Liver (tissue), 9 donors: ENCODE data around the gene NAGPA. TPM values are rescaled to one million over a fixed set of nuclear protein-coding genes. Genes with fewer than 3 reads are reported as not detected.

Experiments
- DNase-seq: peaks from one replicate; pipeline ENCODE4 v3.0.0-alpha.2; 2017; ENCODE audit warnings: low spot score
- H3K27ac ChIP-seq, 2 donors: one replicate each; pipeline ENCODE4 v1.7.0; 2013; ENCODE audit warnings: inconsistent platforms in 2 of 2, low read length in 2 of 2, control low read depth in 1 of 2, low read depth in 1 of 2, mild to moderate bottlenecking in 1 of 2
- H3K27me3 ChIP-seq, 4 donors: one replicate each; pipeline versions ENCODE4 v1.6.1 to v1.7.0; 2013; ENCODE audit warnings: low read length in 3 of 4, inconsistent platforms in 1 of 4, mild to moderate bottlenecking in 1 of 4, moderate library complexity in 1 of 4; ENCODE audit not compliant: control insufficient read depth in 4 of 4, insufficient read depth in 4 of 4
- H3K36me3 ChIP-seq, 4 donors: one replicate each; pipeline versions ENCODE4 v1.6.1 to v1.7.0; 2013; ENCODE audit warnings: low read length in 3 of 4, mild to moderate bottlenecking in 3 of 4, low read depth in 1 of 4, moderate library complexity in 1 of 4; ENCODE audit not compliant: control insufficient read depth in 4 of 4, insufficient read depth in 3 of 4
- H3K4me1 ChIP-seq, 4 donors: one replicate each; pipeline versions ENCODE4 v1.6.1 to v1.7.0; 2013; ENCODE audit warnings: low read length in 3 of 4, mild to moderate bottlenecking in 3 of 4, moderate library complexity in 1 of 4; ENCODE audit not compliant: control insufficient read depth in 4 of 4, insufficient read depth in 4 of 4
- H3K4me3 ChIP-seq, 3 donors: one replicate each; pipeline versions ENCODE4 v1.6.1 to v1.7.0; 2013; ENCODE audit warnings: low read length in 3 of 3, control low read depth in 1 of 3, low read depth in 1 of 3, mild to moderate bottlenecking in 1 of 3
- H3K9ac ChIP-seq, 2 donors: one replicate each; pipeline ENCODE4 v1.7.0; 2013; ENCODE audit warnings: low read length in 2 of 2, mild to moderate bottlenecking in 2 of 2, moderate library complexity in 2 of 2, control low read depth in 1 of 2, low read depth in 1 of 2
- H3K9me3 ChIP-seq, 4 donors: one replicate each; pipeline versions ENCODE4 v1.6.1 to v1.7.0; 2013; ENCODE audit warnings: low read length in 3 of 4; ENCODE audit not compliant: control insufficient read depth in 4 of 4
- EGR1 ChIP-seq, 2 donors: IDR thresholded peaks; 2 replicates each; pipeline ENCODE4 v1.6.1; 2016 to 2018; ENCODE audit warnings: antibody characterized with exemption in 2 of 2, low read depth in 2 of 2
- FOXA2 ChIP-seq: IDR thresholded peaks from 2 replicates; pipeline ENCODE4 v1.6.1; 2016; ENCODE audit warnings: antibody characterized with exemption
- GABPA ChIP-seq, 2 donors: IDR thresholded peaks in 1 of 2; conservative IDR thresholded peaks in 1 of 2; 2 replicates each; pipeline ENCODE4 v1.6.1; 2016; ENCODE audit warnings: antibody characterized with exemption in 2 of 2, mild to moderate bottlenecking in 1 of 2, moderate library complexity in 1 of 2
- HNF4A ChIP-seq, 2 donors: conservative IDR thresholded peaks; 2 replicates each; pipeline ENCODE4 v1.6.1; 2016; ENCODE audit warnings: antibody characterized with exemption in 2 of 2, mild to moderate bottlenecking in 2 of 2
- HNF4G ChIP-seq: IDR thresholded peaks from 2 replicates; pipeline ENCODE4 v1.6.1; 2016; ENCODE audit warnings: antibody characterized with exemption
- JUND ChIP-seq, 2 donors: IDR thresholded peaks; 2 replicates each; pipeline ENCODE4 v1.6.1; 2016; ENCODE audit warnings: antibody characterized with exemption in 2 of 2
- NR2F2 ChIP-seq: IDR thresholded peaks from 2 replicates; pipeline ENCODE4 v1.6.1; 2016; ENCODE audit warnings: antibody characterized with exemption
- RAD21 ChIP-seq, 2 donors: IDR thresholded peaks; 2 replicates each; pipeline ENCODE4 v1.6.1; 2016; ENCODE audit warnings: antibody characterized with exemption in 2 of 2, mild to moderate bottlenecking in 2 of 2
- RXRA ChIP-seq, 2 donors: IDR thresholded peaks; 2 replicates each; pipeline ENCODE4 v1.6.1; 2017 to 2018; ENCODE audit warnings: antibody characterized with exemption in 2 of 2, mild to moderate bottlenecking in 1 of 2
- SP1 ChIP-seq: IDR thresholded peaks from 2 replicates; pipeline ENCODE4 v1.6.1; 2018; ENCODE audit warnings: antibody characterized with exemption, mild to moderate bottlenecking
- TAF1 ChIP-seq: conservative IDR thresholded peaks from 2 replicates; pipeline ENCODE4 v1.6.1; 2016; ENCODE audit warnings: antibody characterized with exemption, mild to moderate bottlenecking
- YY1 ChIP-seq: IDR thresholded peaks from 2 replicates; pipeline ENCODE4 v1.6.1; 2016; ENCODE audit warnings: antibody characterized with exemption, mild to moderate bottlenecking
- ZBTB33 ChIP-seq: IDR thresholded peaks from 2 replicates; pipeline ENCODE4 v1.6.1; 2016; ENCODE audit warnings: antibody characterized with exemption
- WGBS: extraction: QIAGEN DNeasy Blood & Tissue Kit; methylation state at CpG from one replicate; pipeline ENCODE4 v1.1.7; 2013; 5-methylcytosine and 5-hydroxymethylcytosine counted together
- polyA plus RNA-seq, 2 donors: library from polyadenylated mRNA; stranded (reverse) in 1 of 2; unstranded in 1 of 2; fragments of 200-250 nt in 1 of 2; fragments of >200 nt in 1 of 2; fragmentation: Nextera tagmentation in 1 of 2; extraction: Ambion mirVana in 1 of 2; gene quantifications; one replicate each; pipeline versions ENCODE4 v1.2.1 to v1.2.3, GENCODE V29; 2013 to 2015
- total RNA-seq, 2 donors: library from RNA; depleted of rRNA; stranded (reverse); fragments of >200 nt; gene quantifications; one replicate each; pipeline ENCODE4 v1.2.3, GENCODE V29; 2014
- TF ChIP-seq, protein P1 (sequence below): IDR thresholded peaks from 2 replicates; pipeline ENCODE4 v1.6.1; 2016; ENCODE audit warnings: antibody characterized with exemption
- TF ChIP-seq, protein P2 (sequence below): IDR thresholded peaks from 2 replicates; pipeline ENCODE4 v1.6.1; 2016; ENCODE audit warnings: antibody characterized with exemption
- TF ChIP-seq, protein P3 (sequence below): fragments of 150-350 bp; IDR thresholded peaks from 2 replicates; pipeline ENCODE4 v1.5.1; 2017; ENCODE audit warnings: improper control_type of control experiment, low read depth, low read length; ENCODE audit not compliant: missing input control
- donor health status: healthy.
- donor health status: healthy.
- donor health status: healthy.
- donor health status: healthy.
- donor health status: healthy.

Gene NAGPA
- total and polyA plus RNA-seq, 4 donors: 5.4 to 13.4 (median 10.7) TPM

- TF ChIP-seq, protein P1, sequence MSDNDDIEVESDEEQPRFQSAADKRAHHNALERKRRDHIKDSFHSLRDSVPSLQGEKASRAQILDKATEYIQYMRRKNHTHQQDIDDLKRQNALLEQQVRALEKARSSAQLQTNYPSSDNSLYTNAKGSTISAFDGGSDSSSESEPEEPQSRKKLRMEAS: no peak
- TF ChIP-seq SP1 (no peak), YY1 (no peak), RAD21 (IDR thresholded peaks at IDR 0.05) (no peak), EGR1 (IDR thresholded peaks at IDR 0.05; ENCODE audit: low read depth in 2 of 2) (no peak), RXRA (IDR thresholded peaks at IDR 0.05) (no peak), FOXA2 (no peak), GABPA (IDR thresholded peaks at IDR 0.05 in 1 of 2, conservative IDR thresholded peaks at IDR 0.05 in 1 of 2) (no peak)
- no peak overlapping the region for H3K4me3 ChIP-seq
- DNase-seq: no peak
- H3K27me3 ChIP-seq: peaks cover 0 to 7% (median 4%) of the 10 kb centered on the region in 4 donors
- no peak overlapping the region for H3K27ac ChIP-seq
- peaks cover 0 to 3% (median 0%) of the 10 kb centered on the region in 4 donors for H3K4me1 ChIP-seq
- H3K9ac ChIP-seq: no peak overlapping the region
- 81% methylated on average over 8 of the region's 8 CpGs for WGBS
- no peaks in the 10 kb centered on the region for H3K36me3 ChIP-seq
- peaks cover 0 to 7% (median 0%) of the 10 kb centered on the region in 4 donors for H3K9me3 ChIP-seq
Observed at GRCh38 chr16:4990415-4990814, 43.3 kb downstream of the NAGPA start.

GRCh38 chr16:4989391-4990006 lies 44.2 kb downstream of the NAGPA start:
- Histone ChIP-seq H3K9ac (no peak overlapping the region), H3K9me3 (peaks cover 0 to 7% (median 0%) of the 10 kb centered on the region in 4 donors), H3K4me3 (no peak overlapping the region), H3K4me1 (peaks cover 0 to 3% (median 0%) of the 10 kb centered on the region in 4 donors), H3K36me3 (no peaks in the 10 kb centered on the region), H3K27me3 (peaks cover 0 to 7% (median 4%) of the 10 kb centered on the region in 4 donors), H3K27ac (no peak overlapping the region)
- no peak for DNase-seq
- TF ChIP-seq ZBTB33: no peak
- no peak for TF ChIP-seq HNF4G
- no peak for TF ChIP-seq JUND (IDR thresholded peaks at IDR 0.05)
- TF ChIP-seq GABPA (IDR thresholded peaks at IDR 0.05 in 1 of 2, conservative IDR thresholded peaks at IDR 0.05 in 1 of 2): no peak
- no peak for TF ChIP-seq TAF1
- no peak for TF ChIP-seq YY1
- no peak for TF ChIP-seq FOXA2
- TF ChIP-seq HNF4A (conservative IDR thresholded peaks at IDR 0.05): no peak
- TF ChIP-seq SP1: no peak
- TF ChIP-seq, protein P1: no peak
- TF ChIP-seq, protein P2, sequence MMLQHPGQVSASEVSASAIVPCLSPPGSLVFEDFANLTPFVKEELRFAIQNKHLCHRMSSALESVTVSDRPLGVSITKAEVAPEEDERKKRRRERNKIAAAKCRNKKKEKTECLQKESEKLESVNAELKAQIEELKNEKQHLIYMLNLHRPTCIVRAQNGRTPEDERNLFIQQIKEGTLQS: no peak
- TF ChIP-seq NR2F2: no peak
- TF ChIP-seq, protein P3, sequence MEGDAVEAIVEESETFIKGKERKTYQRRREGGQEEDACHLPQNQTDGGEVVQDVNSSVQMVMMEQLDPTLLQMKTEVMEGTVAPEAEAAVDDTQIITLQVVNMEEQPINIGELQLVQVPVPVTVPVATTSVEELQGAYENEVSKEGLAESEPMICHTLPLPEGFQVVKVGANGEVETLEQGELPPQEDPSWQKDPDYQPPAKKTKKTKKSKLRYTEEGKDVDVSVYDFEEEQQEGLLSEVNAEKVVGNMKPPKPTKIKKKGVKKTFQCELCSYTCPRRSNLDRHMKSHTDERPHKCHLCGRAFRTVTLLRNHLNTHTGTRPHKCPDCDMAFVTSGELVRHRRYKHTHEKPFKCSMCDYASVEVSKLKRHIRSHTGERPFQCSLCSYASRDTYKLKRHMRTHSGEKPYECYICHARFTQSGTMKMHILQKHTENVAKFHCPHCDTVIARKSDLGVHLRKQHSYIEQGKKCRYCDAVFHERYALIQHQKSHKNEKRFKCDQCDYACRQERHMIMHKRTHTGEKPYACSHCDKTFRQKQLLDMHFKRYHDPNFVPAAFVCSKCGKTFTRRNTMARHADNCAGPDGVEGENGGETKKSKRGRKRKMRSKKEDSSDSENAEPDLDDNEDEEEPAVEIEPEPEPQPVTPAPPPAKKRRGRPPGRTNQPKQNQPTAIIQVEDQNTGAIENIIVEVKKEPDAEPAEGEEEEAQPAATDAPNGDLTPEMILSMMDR: no peak
- TF ChIP-seq EGR1 (IDR thresholded peaks at IDR 0.05; ENCODE audit: low read depth in 2 of 2): no peak
- WGBS: 83% methylated on average over 9 of the region's 9 CpGs
